HG02642 (cell line): ENCODE results near the gene LIFR.

ENCODE experiments used
- ATAC-seq: cut with Tn5 transposase; IDR thresholded peaks from one replicate; pipeline ENCODE4 v1.9.1; 2021; ENCODE audit warnings: mild to moderate bottlenecking; ENCODE audit not compliant: unreplicated experiment, poor library complexity

Gene LIFR

GRCh38 chr5:38551030-38552017 is 5.1 kb downstream of the LIFR start:
- peak; percentile 66 for ATAC-seq

DNA sequence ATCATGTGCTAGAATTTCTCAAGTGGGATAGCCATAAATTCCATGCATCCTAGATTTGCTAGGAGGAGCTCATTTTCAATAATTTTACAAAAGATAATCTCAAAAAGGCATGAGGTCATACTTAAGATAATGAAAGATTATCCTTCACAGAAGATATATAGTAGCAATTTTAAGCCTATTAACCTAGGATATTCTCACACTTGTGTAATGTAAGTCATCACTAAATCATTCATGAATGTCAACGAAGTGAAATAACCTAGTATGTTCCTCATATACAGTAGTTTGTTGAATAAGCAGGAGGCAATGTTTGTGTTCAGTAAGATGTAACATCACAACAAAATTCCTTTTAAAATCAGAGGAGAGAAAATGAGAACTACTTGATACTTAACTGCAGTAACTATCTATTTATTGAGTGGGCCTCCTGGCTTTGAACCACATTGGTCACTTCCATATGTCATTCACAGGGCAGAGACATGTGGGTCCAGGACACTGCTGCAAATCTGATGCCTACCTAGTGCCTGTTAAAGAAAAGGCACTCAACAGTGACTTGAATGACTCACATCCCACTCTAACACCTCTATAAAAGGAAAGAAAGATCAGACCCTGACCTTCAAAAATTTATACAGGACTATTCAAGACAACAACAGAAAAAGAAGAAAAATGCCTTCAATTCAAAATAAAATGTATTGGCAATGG is 8.2 kb downstream of the LIFR start:
- no peak for ATAC-seq

DNA sequence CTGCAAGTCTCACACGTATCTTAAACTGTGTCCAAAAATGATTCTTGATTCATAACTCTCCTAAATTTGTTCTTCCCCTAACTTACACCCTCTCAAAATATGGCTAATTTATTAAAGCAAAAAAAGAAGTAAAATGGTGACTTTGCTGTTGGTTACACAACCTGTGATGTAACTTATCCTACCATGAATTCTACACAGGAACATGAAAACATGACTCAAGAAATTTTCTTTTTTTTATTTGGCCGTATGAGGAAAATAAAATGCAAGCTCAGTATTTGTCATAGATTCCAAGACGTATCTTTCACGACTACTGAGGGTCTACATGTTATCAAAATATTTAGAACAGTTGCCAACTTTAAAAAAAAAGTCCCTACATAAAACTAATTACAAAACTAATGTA is 9.2 kb downstream of the LIFR start:
- ATAC-seq: no peak

GRCh38 chr5:38546691-38547146 is 9.7 kb downstream of the LIFR start:
- ATAC-seq: no peak

GRCh38 chr5:38543886-38544285 is 12.6 kb downstream of the LIFR start:
- ATAC-seq: no peak

- ATAC-seq: no peak
These were observed 13.4 kb downstream of the LIFR start for GRCh38 chr5:38543074-38543473.

DNA sequence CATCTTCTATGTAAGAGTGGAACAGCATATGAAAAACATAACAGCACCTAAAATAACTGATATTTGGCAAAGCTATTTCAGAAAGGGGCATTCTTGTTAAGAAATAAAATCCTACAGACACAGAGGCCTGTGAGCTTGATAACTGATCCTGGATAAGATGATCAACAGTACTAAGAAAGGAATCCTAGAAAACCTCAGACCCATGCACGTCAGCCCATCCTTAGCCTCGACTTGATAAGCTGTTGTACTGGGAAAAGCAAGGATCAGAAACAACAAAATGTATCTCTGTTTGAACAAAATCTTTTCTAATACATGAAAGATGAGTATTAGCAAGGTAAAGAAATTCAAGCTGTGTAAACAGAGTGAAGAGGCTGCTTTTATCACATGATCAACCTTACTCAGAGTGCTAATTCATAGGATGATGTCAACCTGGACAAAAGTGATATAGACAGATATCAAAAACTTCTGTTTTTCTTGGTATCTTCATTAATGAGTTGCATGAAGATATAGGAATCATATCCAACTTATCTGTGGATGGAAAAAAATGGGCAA is 15.2 kb downstream of the LIFR start:
- ATAC-seq: no peak

DNA sequence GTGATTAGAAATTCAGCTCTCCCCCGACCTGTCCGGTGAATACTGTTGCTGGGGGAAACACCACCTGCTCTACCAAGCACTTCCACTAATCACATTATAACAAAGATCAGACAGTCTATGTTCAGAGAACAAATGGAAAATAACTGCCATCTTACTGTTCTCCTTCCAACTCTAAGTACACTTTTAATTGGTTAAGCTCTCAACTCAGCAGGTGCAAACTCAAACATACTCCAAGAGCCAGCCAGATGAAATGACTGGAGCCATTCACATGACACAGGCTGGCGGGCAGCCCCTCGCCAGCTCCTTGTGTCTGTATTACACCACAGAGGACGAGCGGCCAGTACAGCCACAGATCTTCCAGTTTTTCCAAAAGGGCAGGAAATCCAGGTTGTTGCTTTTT is 16.1 kb downstream of the LIFR start:
- ATAC-seq: no peak

DNA sequence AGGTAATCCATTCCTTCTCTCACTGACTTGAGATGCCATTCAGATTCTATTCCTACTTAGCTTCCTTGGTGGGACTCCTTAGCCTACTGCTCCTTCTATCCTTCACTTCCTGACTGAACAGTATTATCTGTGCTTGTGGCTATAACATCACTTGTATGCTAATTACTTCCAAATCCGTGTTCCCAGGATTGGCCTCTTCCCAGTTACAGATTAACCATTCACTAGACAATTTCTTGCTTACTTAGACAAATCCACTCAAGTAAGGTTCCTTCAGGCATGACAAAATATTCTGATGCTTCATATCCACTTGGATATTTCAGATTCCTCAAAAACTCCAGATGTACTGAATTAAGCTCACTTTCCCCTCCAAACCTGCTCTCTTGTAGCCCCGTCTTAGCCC is 18.3 kb downstream of the LIFR start:
- ATAC-seq: no peak

- no peak for ATAC-seq
These were observed 18.9 kb downstream of the LIFR start for GRCh38 chr5:38537505-38537904.

DNA sequence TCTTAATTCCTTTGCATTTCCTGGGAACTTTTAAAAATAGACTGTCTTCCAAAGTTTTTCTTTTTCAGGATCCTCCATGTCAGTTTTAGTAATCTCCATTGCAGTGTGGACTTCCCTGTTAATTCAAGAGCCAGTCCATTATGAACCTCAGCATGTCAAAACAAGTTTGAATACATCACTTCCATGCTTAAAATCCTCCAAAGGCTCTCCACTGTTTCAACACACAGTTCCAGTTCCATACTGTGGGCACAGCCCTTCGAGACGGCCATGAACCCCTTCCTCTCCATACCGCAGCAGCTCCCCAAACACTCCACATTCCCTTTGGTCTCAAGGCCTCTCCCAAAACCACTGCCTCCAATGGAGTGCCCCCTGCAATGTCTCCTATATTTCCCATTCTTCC is 19.5 kb downstream of the LIFR start:
- no peak for ATAC-seq

DNA sequence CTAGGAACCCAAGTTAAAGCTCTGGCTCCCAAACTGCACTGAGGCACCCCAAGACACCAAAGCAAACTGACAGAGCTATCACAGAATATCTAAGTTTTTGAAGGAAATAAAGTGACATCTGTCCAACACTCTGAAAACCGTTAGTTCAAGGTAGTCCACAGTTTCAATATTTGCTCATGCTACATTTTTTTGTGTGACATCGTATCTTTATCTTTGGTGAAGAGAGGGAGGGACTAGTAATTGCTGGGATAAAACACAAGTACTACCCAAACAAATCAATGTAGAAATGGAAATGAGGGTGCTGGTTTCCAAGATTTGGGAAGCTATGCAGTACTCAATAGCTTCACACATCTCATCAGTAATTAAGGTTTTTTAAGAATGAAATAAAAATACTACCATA is 20.6 kb downstream of the LIFR start:
- no peak for ATAC-seq

GRCh38 chr5:38535248-38535750 is 21.1 kb downstream of the LIFR start:
- ATAC-seq: no peak

GRCh38 chr5:38534156-38534453 is 22.3 kb downstream of the LIFR start:
- no peak for ATAC-seq

DNA sequence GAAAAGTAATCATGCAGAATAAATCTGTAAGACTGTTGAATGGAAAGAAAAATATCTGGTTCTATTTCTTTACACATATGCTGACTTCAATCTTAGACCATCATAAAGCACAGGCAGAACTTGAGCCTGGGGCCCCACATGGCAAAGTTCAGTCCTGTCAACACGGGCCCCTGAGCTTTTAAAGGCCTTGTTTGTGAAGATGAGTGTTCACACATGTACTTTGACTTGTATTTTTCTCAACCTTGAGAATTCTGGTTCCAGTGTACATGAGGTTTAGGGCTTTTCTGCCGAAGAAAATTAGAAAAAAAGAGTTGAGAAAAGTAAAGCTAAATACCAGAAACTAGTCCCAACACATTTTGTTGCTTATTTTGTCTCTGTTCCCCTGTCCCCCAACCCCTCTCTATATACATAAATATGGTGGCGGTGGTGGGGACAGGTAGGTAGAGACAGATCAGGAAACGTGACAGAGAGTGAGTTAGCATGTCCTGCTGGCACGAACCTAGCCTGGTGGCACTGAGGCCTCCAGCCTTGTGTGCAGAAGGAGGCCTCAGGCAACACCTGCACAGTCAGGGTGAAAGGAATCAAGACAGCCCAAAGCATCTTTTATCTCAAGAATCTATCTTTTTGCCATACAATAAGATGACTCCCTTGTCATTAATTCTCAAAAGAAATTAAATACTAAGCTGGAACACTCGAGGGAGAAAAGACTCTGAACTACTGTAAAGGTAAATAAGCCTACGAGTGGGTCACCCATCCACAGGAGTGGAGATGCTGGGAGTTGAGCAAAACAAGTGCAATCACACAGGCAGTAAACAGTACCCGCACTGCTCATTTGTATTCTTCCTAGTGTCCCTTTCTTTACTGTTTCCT is 22.9 kb downstream of the LIFR start:
- no peak for ATAC-seq

GRCh38 chr5:38532165-38532669 is 24.2 kb downstream of the LIFR start:
- no peak for ATAC-seq

DNA sequence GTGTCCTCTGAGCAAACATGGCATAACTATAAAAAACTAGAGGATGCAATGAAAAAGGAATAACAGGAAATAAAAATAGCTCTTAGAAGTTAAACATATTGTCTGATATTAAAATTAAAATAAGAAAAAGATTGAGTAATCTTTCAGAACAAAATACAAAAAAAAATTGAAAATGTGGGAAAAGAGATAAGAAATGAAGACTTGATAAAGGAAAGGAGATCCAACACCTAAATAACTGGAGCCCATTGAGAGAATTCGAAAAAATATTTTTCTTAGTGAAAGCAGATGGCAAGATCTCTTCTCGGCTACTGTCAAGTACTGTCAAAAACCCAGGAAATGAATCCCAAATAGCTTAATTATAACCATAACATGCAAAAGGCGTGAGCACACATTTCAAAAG is 24.9 kb downstream of the LIFR start:
- ATAC-seq: no peak

DNA sequence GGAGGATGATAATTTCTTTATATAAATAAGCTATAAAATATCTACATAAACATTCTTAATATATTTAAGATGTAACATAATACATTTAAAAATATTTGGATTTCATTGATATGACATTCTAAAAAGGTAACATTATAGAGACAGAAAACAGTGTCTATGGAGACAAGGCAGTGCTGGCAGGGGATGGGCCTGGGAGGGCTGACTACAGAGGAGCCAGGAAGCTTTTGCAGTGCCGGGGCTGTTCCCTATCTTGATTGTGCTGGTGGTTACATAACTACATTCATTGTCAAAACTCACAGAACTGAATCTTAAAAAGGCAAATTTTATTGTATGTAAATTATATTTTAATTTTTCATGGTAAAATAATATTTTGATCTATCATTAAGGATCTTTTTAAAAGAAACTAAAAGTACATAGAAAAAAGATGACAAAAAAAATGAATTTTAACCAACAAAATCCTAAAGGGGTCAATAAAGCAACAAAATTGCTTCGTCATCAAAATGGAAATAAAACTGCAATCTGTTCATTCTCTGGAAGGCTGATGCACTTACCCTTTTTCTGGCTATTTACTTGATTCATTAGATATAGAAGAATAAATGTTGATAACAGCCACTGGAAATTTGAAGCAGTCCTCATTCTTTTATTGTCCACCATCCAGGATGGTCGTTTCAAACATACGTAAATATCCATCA is 26.3 kb downstream of the LIFR start:
- no peak for ATAC-seq

GRCh38 chr5:38528162-38528703 is 28.2 kb downstream of the LIFR start:
- ATAC-seq: no peak
